Stimulated activated CD8-positive, alpha-beta memory T cell treated with anti-CD3 and anti-CD28 coated beads, Interleukin-12 subunit alpha, Interleukin-12 subunit beta, amount 100 ng/mL, for 1 hour (primary cell): ENCODE results near the gene JMJD7.

Source experiments
- DNase-seq: peaks from one replicate; pipeline ENCODE4 v3.0.0-alpha.2; 2020; ENCODE audit warnings: low read depth

Gene JMJD7

DNA sequence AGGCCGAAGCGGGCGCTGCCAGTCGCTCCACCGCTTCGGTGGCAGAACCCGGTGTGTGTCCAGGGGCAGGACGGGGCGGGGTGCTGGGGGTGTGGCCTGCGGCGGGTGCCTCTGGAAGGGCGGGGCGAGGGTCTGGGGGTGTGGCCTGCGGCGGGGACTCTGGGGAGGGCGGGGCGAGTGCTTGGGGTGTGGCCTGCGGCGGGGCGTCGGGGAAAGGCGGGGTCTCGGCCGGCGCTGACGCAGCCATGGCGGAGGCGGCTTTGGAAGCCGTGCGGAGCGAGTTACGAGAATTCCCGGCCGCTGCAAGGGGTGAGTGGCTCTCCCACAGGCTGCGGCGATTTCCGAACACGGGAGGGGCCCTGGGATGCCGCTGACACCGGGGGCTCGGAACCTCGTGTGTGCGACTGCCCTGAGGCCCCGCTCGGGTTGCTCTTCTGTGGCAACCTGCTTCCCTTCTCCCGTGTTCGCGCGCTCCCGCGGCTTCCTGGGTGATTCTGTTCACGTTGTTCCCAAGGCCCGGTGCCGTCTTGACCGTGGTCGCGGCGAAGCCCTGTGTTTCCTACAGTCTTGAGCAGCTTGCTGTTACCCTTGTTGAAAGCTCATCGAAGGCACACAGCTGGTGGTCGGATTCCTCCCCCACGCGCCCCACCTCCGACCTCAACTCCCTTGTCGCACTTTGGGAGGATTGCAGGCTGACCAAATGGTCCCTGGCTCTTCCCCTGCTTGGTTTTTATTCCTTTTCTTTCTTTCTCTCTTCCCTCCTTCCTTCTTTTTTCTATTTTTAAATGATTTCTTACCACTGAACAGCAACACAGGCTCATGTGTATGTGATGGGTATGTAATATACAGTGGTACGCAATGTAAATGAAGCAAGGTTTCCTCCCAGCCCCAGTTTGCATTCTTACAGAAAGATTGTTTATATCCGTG lies at the start of gene JMJD7:
TSS of gene JMJD7 (plus strand) at position 213 of the 927 bp plus-strand sequence. CDS start at position 246, 33 bp downstream.
- DNase-seq = peak; percentile 92

DNA sequence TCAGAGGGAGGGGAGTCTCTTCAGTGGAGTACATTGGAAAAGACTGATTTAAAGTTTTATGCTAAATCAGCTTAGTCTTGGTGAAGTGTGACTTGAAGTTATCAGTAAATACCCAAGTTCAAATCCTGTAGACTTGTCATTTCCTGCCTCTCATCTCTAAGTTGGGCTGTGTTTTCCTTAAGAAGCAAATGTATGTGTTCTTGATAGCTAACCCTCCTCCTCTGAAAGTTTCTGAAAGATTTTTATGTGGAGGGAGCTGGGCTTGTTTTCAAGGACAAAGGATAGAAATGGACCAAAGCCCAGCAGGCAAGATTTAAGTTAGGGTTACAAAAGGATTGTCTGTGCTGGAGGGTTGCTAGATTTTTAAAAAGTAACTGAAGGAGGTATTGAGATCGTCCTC lies 49.4 kb upstream of the JMJD7 start:
- no peak for DNase-seq

DNA sequence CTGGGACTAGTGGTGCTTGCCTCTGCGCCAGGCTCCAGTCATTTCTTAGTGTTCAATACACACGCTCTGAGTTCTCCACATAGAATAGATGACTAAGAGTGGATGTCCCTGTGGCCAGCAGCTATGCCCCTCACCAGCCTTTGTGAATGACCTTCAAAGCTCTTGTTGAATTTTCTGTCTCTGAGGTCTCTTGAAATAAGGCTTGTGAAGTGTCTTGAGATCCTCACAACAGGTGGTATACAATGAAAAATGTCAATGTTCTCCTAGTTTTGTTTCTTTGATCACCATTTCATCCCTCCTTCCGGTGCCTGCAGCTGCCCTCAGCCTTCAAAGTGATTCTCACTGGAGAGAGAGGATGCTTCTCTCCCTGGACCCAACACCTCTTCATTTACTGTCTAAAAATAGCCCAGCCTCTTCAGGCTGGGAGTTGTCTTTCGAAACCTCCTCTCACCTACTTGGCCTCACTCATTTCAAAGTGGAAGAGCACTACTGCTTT lies 48.2 kb upstream of the JMJD7 start:
- DNase-seq = no peak

- no peak for DNase-seq
These were observed 47.6 kb upstream of the JMJD7 start for GRCh38 chr15:41780266-41780665.

DNA sequence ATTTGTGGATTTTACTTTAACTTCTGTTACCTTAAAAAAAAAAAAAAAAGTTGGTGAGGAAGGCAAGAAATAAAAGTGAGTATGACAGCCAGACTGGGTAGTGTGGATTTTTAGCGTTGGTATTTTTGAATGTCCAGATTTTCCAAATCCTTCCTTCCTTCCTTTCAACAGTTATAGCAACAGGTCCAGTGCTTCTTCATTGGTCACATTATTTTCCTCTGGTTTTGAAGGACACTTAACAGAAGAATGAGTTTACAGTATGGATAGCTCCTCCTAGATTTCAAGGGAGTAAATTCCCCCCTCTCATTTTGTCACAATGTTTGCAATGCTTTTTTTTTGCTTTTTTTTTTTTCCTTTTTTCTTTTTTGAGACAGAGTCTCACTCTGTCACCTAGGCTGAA lies 47.2 kb upstream of the JMJD7 start:
- DNase-seq = no peak

GRCh38 chr15:41782371-41783282 lies 45.3 kb upstream of the JMJD7 start:
- DNase-seq = no peak

DNA sequence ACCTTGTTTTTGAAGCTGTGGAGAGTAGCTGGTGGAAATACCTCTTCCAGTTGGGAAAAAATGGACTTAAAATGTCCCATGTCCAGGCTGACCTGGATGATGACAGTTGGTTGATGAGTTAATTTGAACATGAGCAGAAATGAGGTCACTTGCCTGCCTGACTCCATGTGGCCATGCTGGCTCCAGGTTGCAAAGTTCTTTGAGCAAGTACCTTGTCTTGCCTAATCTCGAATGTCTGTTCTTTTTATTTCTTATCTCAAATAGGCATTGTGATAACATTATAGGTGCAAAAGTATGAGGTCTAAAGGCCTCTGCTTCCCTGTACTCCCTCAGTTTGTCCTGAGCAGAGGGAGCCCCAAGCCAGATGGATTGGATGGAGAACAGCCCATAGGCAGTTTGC lies 44.6 kb upstream of the JMJD7 start:
- no peak for DNase-seq

DNA sequence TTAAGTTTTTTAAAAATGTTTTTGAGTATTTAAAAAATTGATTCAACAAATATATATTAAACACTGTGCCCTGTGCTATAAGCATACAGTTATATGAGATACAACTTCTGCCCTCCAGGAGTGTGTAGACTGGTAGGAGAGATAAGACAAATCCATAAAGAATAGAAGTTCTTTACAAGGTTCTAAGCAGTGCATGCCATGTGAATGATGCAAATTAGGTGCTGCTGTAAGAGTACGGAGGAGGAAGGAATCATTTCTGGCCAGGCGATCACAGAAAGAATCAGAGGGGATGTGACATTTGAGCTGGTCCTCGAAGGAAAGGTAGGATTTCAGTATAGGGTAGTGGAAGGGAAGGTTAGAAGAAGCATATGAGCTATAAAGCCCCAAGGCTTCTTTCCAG lies 39.6 kb upstream of the JMJD7 start:
- DNase-seq = no peak

GRCh38 chr15:41789236-41789635 lies 38.7 kb upstream of the JMJD7 start:
- DNase-seq = no peak

GRCh38 chr15:41789662-41790061 lies 38.2 kb upstream of the JMJD7 start:
- no peak for DNase-seq

- DNase-seq = no peak
These were observed 37.7 kb upstream of the JMJD7 start for GRCh38 chr15:41790169-41790568.

GRCh38 chr15:41790756-41791546 lies 36.9 kb upstream of the JMJD7 start:
- DNase-seq = no peak

GRCh38 chr15:41791547-41791937 lies 36.4 kb upstream of the JMJD7 start:
- no peak for DNase-seq

GRCh38 chr15:41792000-41792637 lies 35.8 kb upstream of the JMJD7 start:
- DNase-seq = no peak

DNA sequence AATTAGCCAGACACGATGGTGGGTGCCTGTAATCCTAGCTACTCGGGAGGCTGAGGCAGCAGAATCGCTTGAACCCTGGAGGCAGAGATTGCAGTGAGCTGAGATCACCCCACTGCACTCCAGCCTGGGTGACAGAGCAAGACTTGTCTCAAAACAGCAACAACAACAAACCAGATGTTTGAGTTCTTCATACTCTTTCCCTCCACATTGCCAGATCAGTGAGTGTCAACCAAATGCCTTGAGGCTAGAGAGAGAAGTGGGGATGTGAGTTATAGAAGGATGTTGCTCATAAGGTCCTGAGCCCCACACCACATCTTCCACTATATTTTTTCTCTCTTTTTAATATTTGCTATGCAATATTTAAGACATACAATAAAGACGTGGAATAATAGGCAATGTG lies 33.8 kb upstream of the JMJD7 start:
- DNase-seq = no peak

DNA sequence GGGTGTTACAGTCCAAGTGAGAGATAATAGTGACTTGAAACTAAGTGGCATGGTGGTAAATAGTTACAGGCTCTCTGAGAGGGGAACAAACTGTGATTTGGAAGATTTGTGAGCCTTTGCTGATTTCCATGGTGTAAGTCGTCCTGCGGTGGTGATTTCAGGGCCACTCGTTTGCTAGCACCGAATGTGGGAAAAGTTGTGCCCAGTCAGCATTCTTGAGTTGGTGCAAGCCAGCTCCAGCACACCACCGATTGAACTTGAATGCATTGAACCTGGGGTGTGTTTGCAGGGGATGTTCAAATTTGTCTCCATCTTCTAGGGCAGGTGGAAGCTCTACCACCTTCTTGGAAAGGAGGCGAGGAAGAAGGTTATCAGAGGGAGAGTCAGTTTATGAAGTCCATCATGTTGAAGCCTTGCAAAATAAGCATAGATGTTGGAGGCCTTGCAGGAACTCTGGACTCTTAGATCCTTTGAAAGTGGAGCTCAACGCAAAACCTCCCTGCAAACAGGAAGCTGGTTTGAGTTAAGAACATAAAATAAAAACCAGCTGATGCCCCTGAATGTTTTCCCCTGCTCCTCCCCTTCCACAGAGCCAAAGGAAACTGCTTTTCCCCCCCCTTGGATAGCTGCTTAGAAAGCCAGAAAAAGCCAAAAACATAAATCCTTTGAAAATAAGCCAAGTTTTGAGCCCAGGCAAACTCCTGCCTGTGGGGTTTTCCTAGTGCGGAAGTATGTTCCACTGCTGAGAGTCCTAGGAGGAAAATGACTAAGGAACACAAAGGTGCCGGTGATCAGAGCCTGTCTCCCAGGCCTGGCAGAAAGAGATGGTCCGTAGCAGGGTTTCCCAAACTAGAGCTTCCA lies 31.7 kb upstream of the JMJD7 start:
- no peak for DNase-seq

DNA sequence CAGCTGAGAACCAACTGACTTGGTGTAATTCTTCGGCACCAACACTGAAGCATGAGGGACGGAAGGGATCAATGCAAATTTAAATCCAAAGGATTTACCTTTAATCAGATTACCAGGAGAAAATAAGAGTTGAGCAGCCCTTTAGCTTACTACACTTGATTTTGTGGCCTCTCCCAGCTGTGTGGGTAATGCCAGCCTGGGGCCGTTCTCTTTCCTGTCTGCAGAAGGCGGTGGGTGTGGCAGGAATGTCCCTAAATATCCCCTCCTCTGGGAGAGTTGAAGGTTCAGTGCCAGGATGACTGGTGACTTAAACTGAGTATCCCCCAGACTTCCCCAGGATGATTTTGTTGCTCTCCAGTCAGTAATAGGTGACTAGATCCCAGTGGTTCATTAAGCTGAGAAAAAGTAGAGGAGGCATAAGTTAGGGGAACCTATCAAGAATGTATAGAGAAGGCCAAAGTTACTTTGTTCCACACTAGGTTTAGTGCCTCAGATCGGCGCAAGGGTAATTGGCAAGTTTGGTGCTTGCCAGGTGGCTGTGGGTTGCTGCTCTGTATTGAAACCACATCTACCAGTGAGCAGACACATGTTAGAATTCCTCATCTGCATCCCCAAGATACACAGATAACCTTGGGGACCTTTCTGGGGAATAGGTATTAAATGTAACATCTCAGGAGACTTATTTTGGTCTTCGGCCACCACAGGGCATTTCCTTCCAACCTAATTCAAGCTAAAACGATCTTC lies 30.5 kb upstream of the JMJD7 start:
- no peak for DNase-seq

DNA sequence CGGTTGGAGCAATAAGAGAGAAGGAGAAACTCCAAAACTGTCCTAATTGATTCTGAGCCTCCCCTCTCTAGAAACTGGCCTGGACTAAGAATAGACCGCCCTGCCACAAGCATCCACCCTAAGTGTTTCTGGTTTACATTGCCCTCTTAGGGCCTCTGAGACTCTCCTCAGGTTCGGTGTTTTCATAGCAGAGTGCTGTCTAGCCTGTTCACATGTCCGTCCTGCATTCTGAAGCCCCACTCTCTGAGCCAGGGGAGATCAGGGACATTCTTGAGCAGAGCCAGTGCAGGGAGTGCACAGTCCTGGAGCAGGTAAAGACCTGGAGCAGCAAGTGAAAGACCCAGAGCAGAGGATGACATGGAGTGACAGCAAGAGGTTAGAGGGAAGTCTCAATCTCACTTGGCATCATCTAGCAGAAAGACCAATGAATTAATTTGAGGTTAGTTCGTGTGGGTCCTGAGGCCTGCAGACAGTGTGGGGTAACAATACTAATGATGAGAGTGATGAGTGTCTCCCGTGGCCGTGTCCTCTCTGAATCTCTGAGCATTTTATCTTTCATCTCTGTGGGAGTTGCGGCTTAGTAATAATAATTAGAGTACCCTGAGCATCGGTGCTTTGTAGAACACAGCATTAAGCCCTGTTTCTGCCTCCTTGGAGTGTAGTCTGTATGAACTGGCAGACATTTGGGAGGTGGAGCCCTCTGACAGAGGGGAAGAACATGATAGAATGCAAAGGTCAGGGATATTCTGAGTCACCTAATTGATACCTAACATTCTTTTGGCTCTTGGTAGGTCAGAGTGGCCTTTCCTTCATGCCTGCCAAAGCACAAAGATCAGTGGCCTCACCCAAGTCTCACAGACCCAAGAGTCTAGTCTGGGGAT lies 29.0 kb upstream of the JMJD7 start:
- DNase-seq = no peak

GRCh38 chr15:41799488-41799805 lies 28.4 kb upstream of the JMJD7 start:
- no peak for DNase-seq
